Brain microvascular endothelial cell (primary cell): ENCODE data around the gene CBLL2.

Experiments
- DNase-seq: peaks from one replicate; pipeline ENCODE4 v3.0.0-alpha.2; 2020
- H3K27ac ChIP-seq: fragments of 250-450 bp; sonication (Bioruptor Pico); 2 replicates; pipeline ENCODE4 v1.5.1; 2020; ENCODE audit warnings: mild to moderate bottlenecking, moderate library complexity
- H3K27me3 ChIP-seq: fragments of 250-450 bp; sonication (Bioruptor Pico); replicated peaks from 2 replicates; pipeline ENCODE4 v1.5.1; 2020; ENCODE audit warnings: mild to moderate bottlenecking
- H3K36me3 ChIP-seq: fragments of 250-450 bp; sonication (Bioruptor Pico); replicated peaks from 2 replicates; pipeline ENCODE4 v1.5.1; 2020; ENCODE audit warnings: mild to moderate bottlenecking
- H3K4me3 ChIP-seq: 2 replicates; pipeline ENCODE4 v1.5.1; 2011; ENCODE audit warnings: low read depth, mild to moderate bottlenecking, control low read depth, low read length, moderate library complexity
- CTCF ChIP-seq: IDR thresholded peaks from 2 replicates; pipeline ENCODE4 v1.5.1; 2011; ENCODE audit warnings: low read depth, mild to moderate bottlenecking, moderate library complexity, low read length, control low read depth, inconsistent platforms; ENCODE audit errors: missing control alignments
- in situ Hi-C: cut with HindIII; loops from 2 replicates; pipeline ENCODE4 v1.10.0; 2017; ENCODE audit warnings: low sequenced_read_pairs, low pct_ligation_motif_present

CBLL2 gene

DNA sequence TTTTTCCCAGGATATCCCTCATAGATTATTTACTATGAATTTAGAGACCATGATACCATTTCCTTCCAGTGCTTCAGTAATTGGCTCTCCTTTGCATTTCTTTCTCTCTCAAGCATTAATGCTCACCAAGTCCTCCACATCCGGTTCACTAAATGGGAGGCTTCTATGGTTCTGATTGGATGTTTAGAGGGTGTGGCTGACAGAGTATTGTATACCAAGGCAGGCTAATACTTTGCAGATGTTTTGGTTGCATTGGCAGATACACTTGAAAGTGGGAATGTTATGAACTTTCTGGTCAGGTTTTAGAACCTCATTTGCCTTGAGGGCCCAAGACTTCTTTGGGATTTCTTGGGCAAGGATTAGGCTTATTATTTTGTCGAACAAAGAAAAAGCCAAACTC lies 24.2 kb downstream of the CBLL2 start:
- in situ Hi-C loops = no loop called here
- no peak for TF ChIP-seq CTCF
- no peaks in the 10 kb centered on the region for H3K36me3 ChIP-seq
- H3K4me3 ChIP-seq = no peak overlapping the region
- DNase-seq = no peak
- no peak overlapping the region for H3K27ac ChIP-seq
- no peaks in the 10 kb centered on the region for H3K27me3 ChIP-seq

DNA sequence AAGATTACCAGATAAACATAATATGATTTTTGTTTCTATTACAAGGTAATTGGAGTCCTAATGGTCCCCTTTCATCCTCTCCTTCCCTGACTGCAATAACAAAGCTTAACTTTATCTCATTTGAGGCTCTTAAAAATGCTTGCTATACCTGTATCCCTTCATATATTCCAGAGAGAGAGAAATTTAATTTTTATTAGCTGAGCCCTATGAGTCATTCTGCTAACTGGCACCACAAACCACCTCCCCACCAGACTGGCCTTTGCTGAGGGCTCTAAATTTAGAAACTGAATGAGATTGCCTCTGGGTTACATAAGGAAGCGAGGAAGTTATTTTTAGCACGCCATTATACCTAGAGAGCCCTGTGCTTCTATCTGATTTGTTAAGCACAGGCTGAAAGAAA lies 27.4 kb downstream of the CBLL2 start:
- peak; percentile 43 for DNase-seq
- TF ChIP-seq CTCF = no peak
- no peak overlapping the region for H3K27ac ChIP-seq
- H3K36me3 ChIP-seq = no peaks in the 10 kb centered on the region
- in situ Hi-C loops = no loop called here
- H3K27me3 ChIP-seq = no peaks in the 10 kb centered on the region
- no peak overlapping the region for H3K4me3 ChIP-seq

- in situ Hi-C loops = no loop called here
- H3K27me3 ChIP-seq = no peaks in the 10 kb centered on the region
Measured at GRCh38 chrX:22310779-22311178, 38.1 kb downstream of the CBLL2 start.

DNA sequence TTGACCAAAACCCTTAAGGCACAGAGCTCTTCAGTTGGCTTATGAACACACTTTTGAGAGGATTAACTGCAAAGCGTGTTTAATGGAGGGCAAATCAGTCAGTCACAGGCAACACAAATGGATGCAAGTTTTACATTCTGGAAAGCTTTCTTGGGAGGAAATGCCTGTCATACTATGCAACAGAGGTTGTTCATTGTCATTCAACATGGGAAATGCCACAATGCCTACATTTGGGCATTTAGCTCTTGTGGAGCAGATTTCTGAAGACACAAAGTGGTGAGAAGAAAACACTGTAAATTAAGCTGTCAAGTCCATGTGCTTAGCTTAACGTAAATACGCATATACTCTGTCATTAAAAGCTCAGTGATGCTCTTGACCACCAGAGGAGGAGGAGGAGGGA lies 41.1 kb downstream of the CBLL2 start:
- Histone ChIP-seq H3K27me3 (no peaks in the 10 kb centered on the region), H3K36me3 (no peaks in the 10 kb centered on the region), H3K4me3 (no peak overlapping the region), H3K27ac (no peak overlapping the region)
- no peak for TF ChIP-seq CTCF
- no peak for DNase-seq
- in situ Hi-C loops = no loop called here

More at GRCh38 chrX:22310779-22311178, 38.1 kb downstream of the CBLL2 start:
- Histone ChIP-seq H3K4me3 (no peak overlapping the region), H3K36me3 (no peaks in the 10 kb centered on the region), H3K27ac (no peak overlapping the region)
- TF ChIP-seq CTCF = no peak
- no peak for DNase-seq

DNA sequence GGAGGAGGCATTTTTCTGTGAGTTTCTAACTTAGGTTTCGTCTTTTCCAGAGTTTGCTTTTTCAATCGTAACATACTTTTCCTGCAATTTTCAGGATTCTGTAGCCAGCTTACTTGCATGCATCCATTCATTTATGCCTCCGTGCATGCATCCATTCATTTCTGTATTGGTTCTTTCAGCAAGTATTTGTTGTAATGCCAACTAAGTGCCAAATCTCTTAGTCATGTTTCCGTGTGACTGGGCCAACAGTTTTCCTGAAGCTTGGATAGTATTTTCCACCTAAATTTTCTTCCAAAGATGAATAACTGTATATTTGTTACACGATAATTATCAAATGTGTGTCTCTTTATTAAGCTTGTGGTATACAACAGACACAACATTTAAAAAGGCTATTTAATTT lies 41.5 kb downstream of the CBLL2 start:
- in situ Hi-C loops = no loop called here
- no peak overlapping the region for H3K4me3 ChIP-seq
- no peak for TF ChIP-seq CTCF
- DNase-seq = no peak
- H3K27me3 ChIP-seq = no peaks in the 10 kb centered on the region
- H3K27ac ChIP-seq = no peak overlapping the region
- H3K36me3 ChIP-seq = no peaks in the 10 kb centered on the region

DNA sequence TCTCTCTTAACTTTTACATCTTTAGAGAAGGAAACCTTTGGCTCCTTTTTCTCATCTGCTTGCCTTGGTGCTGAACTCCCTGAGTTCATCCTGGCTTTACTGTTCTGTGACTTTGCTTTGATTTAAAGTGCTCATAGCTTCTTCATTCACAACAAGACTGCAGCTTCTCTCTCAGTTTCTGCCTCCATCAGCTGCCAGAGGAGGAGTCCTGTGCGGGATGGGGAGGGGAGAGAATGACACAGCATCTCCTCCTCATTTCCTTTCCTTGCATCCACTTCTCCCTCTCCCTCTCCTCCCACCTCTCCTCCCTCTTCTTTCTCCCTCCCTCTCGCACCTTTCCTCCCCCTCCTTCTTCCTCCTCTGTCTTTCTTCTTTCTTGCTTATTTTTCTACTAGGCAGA lies 42.0 kb downstream of the CBLL2 start:
- no peaks in the 10 kb centered on the region for H3K36me3 ChIP-seq
- H3K27me3 ChIP-seq = no peaks in the 10 kb centered on the region
- TF ChIP-seq CTCF = no peak
- H3K4me3 ChIP-seq = no peak overlapping the region
- peak; percentile 4 for DNase-seq
- in situ Hi-C loops = no loop called here
- no peak overlapping the region for H3K27ac ChIP-seq
